Colonic mucosa (tissue), 4 donors: ENCODE data around the gene NAALAD2. TPM values are rescaled to one million over a fixed set of nuclear protein-coding genes. Genes with fewer than 3 reads are reported as not detected.

Experiments used
- DNase-seq: peaks from one replicate; pipeline ENCODE4 v3.0.0-alpha.2; 2020
- H3K27ac ChIP-seq: fragments of 200-600 bp; one replicate; pipeline ENCODE4 v1.8.0; 2021
- H3K27me3 ChIP-seq: fragments of 200-600 bp; one replicate; pipeline ENCODE4 v1.8.0; 2021
- H3K36me3 ChIP-seq: fragments of 200-600 bp; one replicate; pipeline ENCODE4 v1.8.0; 2021
- H3K4me1 ChIP-seq: fragments of 200-600 bp; one replicate; pipeline ENCODE4 v1.8.0; 2021; ENCODE audit warnings: mild to moderate bottlenecking
- H3K4me3 ChIP-seq: fragments of 200-600 bp; one replicate; pipeline ENCODE4 v1.8.0; 2021
- H3K9ac ChIP-seq, 2 donors: one replicate each; pipeline ENCODE4 v1.7.0; 2013; ENCODE audit warnings: control low read depth in 2 of 2, low read depth in 2 of 2, low read length in 2 of 2
- H3K9me3 ChIP-seq: fragments of 200-600 bp; one replicate; pipeline ENCODE4 v1.8.0; 2021
- CTCF ChIP-seq: fragments of 200-600 bp; IDR thresholded peaks from one replicate; pipeline ENCODE4 v1.8.0; 2022; ENCODE audit warnings: antibody characterized with exemption, mild to moderate bottlenecking
- intact Hi-C: fragments of 100-400 bp; cut with DNase I; formaldehyde crosslinking; loops from one replicate; pipeline ENCODE4 v1.14.1; 2022
- total RNA-seq, 2 donors: library from RNA; stranded (reverse); fragmentation: NEBNext Ultra II Directional in 1 of 2; extraction: Animal tissue kit (Norgen Biotek cat#: 25700) in 1 of 2; gene quantifications; one replicate each; pipeline ENCODE4 v1.2.1, GENCODE V29; 2021
- donor health status: healthy.
- donor health status: DM: no; HTN: no; CAD: no.
- donor health status: DM: no; HTN: no; CAD: no.

The NAALAD2 gene
- total RNA-seq, 2 donors from 2014 or later = 0.25 to 0.61 TPM

DNA sequence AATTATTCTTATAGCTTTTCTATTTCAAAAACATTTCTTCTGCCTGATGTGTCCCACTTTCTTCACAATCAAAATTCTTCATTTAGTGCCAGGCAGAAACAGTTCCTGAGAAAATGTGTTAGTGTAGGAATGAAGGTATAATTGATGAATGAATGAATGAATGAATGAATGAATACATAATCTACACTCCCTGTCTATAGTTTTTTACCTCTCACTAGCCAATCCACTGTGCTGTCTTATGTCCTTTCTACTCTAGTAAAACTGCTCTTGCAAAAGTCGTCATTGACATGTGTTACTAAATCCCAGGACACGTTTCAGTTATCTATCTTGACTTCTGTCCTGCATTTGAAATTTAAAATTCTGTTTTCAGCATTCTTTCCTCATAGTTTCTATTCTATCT lies 45.5 kb downstream of the NAALAD2 start:
- Histone ChIP-seq H3K27ac (no peak overlapping the region), H3K4me1 (no peaks in the 10 kb centered on the region), H3K36me3 (no peaks in the 10 kb centered on the region), H3K9me3 (no peaks in the 10 kb centered on the region), H3K27me3 (no peaks in the 10 kb centered on the region), H3K9ac (no peak overlapping the region), H3K4me3 (no peak overlapping the region)
- intact Hi-C loops = no loop called here
- DNase-seq = no peak
- TF ChIP-seq CTCF = no peak

DNA sequence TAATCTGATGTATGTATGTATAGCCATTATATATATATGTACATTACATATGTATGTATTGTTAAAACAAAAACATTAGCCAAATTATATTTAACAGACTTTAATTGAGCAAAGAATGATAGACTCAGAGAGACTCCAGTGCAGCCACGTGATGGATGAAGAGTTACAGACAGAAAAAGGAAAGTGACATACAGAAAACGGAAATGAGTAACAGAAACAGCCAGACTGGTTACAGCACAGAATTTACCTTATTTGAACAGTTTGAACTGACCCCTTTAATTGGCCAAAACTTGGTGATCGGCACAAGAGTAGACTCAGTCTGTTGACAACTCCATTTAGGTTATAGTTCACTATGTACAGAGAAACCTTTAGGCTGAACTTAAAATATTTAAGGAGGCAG lies 53.4 kb downstream of the NAALAD2 start:
- DNase-seq = no peak
- Histone ChIP-seq H3K4me3 (no peak overlapping the region), H3K27me3 (no peaks in the 10 kb centered on the region), H3K9ac (no peak overlapping the region), H3K4me1 (no peaks in the 10 kb centered on the region), H3K27ac (no peak overlapping the region), H3K36me3 (no peaks in the 10 kb centered on the region), H3K9me3 (no peaks in the 10 kb centered on the region)
- intact Hi-C loops = no loop called here
- no peak for TF ChIP-seq CTCF

- no peaks in the 10 kb centered on the region for H3K4me1 ChIP-seq
- no peaks in the 10 kb centered on the region for H3K36me3 ChIP-seq
- no peak overlapping the region for H3K4me3 ChIP-seq
- no peak overlapping the region for H3K9ac ChIP-seq
- no peak for TF ChIP-seq CTCF
- no peak for DNase-seq
- intact Hi-C loops = no loop called here
- no peak overlapping the region for H3K27ac ChIP-seq
- no peaks in the 10 kb centered on the region for H3K27me3 ChIP-seq
- H3K9me3 ChIP-seq = no peaks in the 10 kb centered on the region
Observed at GRCh38 chr11:90189011-90189410, 54.5 kb downstream of the NAALAD2 start.

GRCh38 chr11:90192869-90193582 lies 58.6 kb downstream of the NAALAD2 start:
- no peak overlapping the region for H3K4me3 ChIP-seq
- TF ChIP-seq CTCF = no peak
- no peaks in the 10 kb centered on the region for H3K36me3 ChIP-seq
- H3K4me1 ChIP-seq = no peaks in the 10 kb centered on the region
- DNase-seq = no peak
- no peaks in the 10 kb centered on the region for H3K9me3 ChIP-seq
- no peak overlapping the region for H3K27ac ChIP-seq
- H3K27me3 ChIP-seq = no peaks in the 10 kb centered on the region
- no peak overlapping the region for H3K9ac ChIP-seq
- intact Hi-C loops = no loop called here

DNA sequence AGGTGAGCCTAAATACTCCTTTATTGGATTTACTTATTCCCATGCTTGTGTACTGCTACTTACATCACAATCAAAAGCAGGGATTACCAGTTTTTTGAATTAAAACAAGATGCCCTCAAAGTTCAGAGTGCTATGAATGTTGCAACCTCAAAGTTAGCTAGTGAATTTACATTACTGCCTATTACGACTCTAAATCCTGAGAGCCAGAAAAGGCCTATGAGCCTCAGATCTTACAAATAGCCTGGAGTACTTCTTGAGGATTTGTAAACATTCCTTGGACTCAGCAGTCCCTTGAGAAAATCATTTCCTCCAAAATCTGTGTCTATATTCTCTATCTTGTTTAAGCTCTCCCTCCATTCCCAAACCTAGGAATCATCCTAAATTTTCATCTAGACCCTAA lies 62.9 kb downstream of the NAALAD2 start:
- H3K4me1 ChIP-seq = no peaks in the 10 kb centered on the region
- H3K9me3 ChIP-seq = no peaks in the 10 kb centered on the region

More for the DNA sequence above, 62.9 kb downstream of the NAALAD2 start:
- no peak overlapping the region for H3K4me3 ChIP-seq
- intact Hi-C loops = no loop called here
- TF ChIP-seq CTCF = no peak
- no peaks in the 10 kb centered on the region for H3K36me3 ChIP-seq
- no peak overlapping the region for H3K9ac ChIP-seq
- no peaks in the 10 kb centered on the region for H3K27me3 ChIP-seq
- no peak overlapping the region for H3K27ac ChIP-seq
- DNase-seq = no peak
